ENCODE measurements around the gene BTBD6.
"Not testable (repeated sequence)": the region's sequence is repeated elsewhere in the genome, so short reads cannot be mapped to it uniquely, and the experiment has no call there.

BTBD6 gene

DNA sequence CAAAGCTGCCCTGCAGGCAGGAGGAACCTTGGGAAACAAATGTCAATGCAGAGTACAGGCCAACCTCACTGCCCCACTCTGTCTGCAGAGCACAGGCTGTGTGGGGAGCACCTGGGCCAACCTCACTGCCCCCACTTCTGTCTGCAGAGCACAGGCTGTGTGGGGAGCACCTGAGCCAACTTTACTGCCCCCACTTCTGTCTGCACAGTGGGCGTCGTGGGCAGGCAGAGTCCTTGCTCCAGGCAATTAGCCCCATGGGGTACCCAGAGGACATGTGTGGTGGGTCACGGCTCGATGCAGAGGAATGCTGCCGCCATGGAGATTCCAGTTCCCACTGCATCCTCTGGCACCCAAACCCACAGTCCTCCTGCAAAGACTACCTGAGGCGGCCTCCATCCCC is 26.3 kb downstream of the BTBD6 start:
- no peak for ATAC-seq

DNA sequence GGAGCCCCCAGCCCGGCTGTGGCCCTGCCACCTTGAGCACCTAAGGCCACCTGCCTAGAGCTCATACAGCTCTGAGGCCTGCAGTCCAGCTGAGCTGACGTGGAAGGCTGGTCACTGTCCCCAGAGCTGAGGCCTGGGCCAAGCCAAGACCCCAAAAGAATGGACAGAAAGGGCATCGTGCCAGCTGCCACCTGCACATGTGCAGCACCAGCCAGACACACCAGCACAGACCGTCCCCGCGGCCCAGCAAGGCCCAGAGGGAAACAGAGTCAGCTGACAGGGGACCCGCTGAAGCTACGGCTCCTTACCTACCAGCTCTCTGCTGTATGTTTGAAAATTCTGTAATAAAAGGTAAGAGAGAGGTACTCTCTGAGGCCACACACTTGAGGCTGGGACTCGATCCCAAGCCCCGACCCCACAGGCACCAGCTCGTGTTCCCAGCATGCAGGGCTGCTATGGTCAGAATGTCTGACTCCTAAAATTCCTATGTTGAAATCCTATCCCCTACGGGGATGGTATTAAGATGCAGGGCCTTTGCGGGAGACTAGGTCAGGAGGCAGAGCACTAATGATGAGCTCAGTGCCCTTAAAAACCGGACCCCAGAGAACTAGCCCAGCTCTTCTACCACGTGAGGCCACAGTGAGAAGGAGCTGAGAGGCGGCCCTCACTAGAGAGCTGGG is 27.1 kb downstream of the BTBD6 start:
- peak; percentile 56 for ATAC-seq
- TF ChIP-seq BACH2 (CRISPR knock-in tag; IDR thresholded peaks at IDR 0.05; ENCODE audit: borderline replicate concordance), result no peak
- TF ChIP-seq ZNF8 (CRISPR knock-in tag; IDR thresholded peaks at IDR 0.05), result no peak
- TF ChIP-seq PPARA (CRISPR knock-in tag; IDR thresholded peaks at IDR 0.05; ENCODE audit: borderline replicate concordance), result no peak
- no peak for TF ChIP-seq ZFP30 (CRISPR knock-in tag; IDR thresholded peaks at IDR 0.05)
- TF ChIP-seq, protein P1, sequence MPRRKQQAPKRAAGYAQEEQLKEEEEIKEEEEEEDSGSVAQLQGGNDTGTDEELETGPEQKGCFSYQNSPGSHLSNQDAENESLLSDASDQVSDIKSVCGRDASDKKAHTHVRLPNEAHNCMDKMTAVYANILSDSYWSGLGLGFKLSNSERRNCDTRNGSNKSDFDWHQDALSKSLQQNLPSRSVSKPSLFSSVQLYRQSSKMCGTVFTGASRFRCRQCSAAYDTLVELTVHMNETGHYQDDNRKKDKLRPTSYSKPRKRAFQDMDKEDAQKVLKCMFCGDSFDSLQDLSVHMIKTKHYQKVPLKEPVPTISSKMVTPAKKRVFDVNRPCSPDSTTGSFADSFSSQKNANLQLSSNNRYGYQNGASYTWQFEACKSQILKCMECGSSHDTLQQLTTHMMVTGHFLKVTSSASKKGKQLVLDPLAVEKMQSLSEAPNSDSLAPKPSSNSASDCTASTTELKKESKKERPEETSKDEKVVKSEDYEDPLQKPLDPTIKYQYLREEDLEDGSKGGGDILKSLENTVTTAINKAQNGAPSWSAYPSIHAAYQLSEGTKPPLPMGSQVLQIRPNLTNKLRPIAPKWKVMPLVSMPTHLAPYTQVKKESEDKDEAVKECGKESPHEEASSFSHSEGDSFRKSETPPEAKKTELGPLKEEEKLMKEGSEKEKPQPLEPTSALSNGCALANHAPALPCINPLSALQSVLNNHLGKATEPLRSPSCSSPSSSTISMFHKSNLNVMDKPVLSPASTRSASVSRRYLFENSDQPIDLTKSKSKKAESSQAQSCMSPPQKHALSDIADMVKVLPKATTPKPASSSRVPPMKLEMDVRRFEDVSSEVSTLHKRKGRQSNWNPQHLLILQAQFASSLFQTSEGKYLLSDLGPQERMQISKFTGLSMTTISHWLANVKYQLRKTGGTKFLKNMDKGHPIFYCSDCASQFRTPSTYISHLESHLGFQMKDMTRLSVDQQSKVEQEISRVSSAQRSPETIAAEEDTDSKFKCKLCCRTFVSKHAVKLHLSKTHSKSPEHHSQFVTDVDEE (CRISPR knock-in tag; IDR thresholded peaks at IDR 0.05), result no peak
- no peak for TF ChIP-seq ZC3H10 (CRISPR knock-in tag; IDR thresholded peaks at IDR 0.05)
- no peak for TF ChIP-seq ZNF70 (CRISPR knock-in tag; IDR thresholded peaks at IDR 0.05)
- TF ChIP-seq, protein P2, sequence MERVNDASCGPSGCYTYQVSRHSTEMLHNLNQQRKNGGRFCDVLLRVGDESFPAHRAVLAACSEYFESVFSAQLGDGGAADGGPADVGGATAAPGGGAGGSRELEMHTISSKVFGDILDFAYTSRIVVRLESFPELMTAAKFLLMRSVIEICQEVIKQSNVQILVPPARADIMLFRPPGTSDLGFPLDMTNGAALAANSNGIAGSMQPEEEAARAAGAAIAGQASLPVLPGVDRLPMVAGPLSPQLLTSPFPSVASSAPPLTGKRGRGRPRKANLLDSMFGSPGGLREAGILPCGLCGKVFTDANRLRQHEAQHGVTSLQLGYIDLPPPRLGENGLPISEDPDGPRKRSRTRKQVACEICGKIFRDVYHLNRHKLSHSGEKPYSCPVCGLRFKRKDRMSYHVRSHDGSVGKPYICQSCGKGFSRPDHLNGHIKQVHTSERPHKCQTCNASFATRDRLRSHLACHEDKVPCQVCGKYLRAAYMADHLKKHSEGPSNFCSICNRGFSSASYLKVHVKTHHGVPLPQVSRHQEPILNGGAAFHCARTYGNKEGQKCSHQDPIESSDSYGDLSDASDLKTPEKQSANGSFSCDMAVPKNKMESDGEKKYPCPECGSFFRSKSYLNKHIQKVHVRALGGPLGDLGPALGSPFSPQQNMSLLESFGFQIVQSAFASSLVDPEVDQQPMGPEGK (CRISPR knock-in tag; IDR thresholded peaks at IDR 0.05; ENCODE audit: borderline replicate concordance), result no peak
- TF ChIP-seq TOX (CRISPR knock-in tag; IDR thresholded peaks at IDR 0.05; ENCODE audit: borderline replicate concordance), result no peak
- no peak for TF ChIP-seq ARNTL (CRISPR knock-in tag; IDR thresholded peaks at IDR 0.05; ENCODE audit: borderline replicate concordance, low read depth)
- TF ChIP-seq ESRRG (CRISPR knock-in tag; IDR thresholded peaks at IDR 0.05), result no peak
- no peak for TF ChIP-seq TCF4 (CRISPR knock-in tag; IDR thresholded peaks at IDR 0.05; ENCODE audit: borderline replicate concordance)
- TF ChIP-seq, protein P3, sequence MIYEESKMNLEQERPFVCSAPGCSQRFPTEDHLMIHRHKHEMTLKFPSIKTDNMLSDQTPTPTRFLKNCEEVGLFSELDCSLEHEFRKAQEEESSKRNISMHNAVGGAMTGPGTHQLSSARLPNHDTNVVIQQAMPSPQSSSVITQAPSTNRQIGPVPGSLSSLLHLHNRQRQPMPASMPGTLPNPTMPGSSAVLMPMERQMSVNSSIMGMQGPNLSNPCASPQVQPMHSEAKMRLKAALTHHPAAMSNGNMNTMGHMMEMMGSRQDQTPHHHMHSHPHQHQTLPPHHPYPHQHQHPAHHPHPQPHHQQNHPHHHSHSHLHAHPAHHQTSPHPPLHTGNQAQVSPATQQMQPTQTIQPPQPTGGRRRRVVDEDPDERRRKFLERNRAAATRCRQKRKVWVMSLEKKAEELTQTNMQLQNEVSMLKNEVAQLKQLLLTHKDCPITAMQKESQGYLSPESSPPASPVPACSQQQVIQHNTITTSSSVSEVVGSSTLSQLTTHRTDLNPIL (CRISPR knock-in tag; IDR thresholded peaks at IDR 0.05; ENCODE audit: low read depth), result no peak
- TF ChIP-seq GLIS3 (CRISPR knock-in tag; IDR thresholded peaks at IDR 0.05), result no peak

More for the DNA sequence above, 26.3 kb downstream of the BTBD6 start:
- TF ChIP-seq OSR1 (CRISPR knock-in tag; IDR thresholded peaks at IDR 0.05) (no peak), ZFP30 (CRISPR knock-in tag; IDR thresholded peaks at IDR 0.05) (no peak), ZNF565 (CRISPR knock-in tag; conservative IDR thresholded peaks at IDR 0.05; ENCODE audit: low read depth) (no peak)

DNA sequence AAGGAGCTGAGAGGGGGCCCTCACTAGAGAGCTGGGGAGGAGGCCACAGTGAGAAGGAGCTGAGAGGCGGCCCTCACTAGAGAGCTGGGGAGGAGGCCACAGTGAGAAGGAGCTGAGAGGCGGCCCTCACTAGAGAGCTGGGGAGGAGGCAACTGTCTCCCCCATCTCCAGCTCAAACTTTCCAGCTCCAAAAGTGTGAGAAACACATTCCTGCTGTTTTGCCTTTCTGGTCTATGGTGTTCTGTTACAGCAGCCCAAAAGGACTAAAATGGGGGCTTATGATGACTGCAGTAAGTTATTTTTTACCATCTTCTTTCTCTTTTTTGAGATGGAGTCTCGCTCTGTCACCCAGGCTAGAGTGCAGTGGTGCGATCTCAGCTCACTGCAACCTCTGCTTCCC is 29.1 kb downstream of the BTBD6 start:
- ATAC-seq, result not testable (repeated sequence)

DNA sequence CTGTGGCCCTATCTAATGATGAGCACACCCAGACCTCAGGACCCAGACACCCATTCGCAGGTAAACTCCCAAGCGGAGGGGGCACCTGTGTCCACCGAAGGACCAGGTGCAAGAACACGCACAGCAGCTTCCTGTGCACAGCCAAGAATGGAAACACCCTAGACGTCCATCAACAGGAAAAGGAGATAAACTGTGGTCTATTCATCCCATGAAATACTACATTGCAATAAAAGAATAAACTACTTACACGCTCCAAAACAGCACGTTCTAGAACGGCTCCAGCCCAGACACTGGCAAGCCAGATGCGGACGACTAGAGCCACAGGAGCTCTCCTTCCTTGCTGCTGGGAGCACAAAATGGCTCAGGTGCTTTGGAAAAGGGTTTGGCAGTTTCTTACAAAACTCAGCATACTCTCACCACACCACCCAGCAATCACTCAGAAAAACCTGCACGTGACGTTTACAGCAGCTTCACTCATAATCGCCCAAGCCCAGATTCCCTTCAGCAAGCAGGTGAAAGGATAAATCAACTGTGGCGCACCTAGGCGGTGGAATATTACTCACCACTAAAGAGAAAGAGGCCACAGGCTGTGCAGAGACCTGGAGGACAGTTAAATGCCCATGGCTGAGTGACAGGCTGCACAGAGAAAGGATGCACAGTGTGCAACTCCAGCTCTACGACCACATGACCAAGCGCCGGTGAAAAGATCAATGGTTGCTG is 31.5 kb downstream of the BTBD6 start:
- ATAC-seq, result no peak
- TF ChIP-seq ISL1 (CRISPR knock-in tag; IDR thresholded peaks at IDR 0.05) (no peak), ZNF70 (CRISPR knock-in tag; IDR thresholded peaks at IDR 0.05) (no peak), CSDC2 (CRISPR knock-in tag; IDR thresholded peaks at IDR 0.05) (no peak), ARNTL (CRISPR knock-in tag; IDR thresholded peaks at IDR 0.05; ENCODE audit: borderline replicate concordance, low read depth) (no peak), SNAI2 (CRISPR knock-in tag; IDR thresholded peaks at IDR 0.05) (no peak), ZNF8 (CRISPR knock-in tag; IDR thresholded peaks at IDR 0.05) (no peak), ZNF565 (CRISPR knock-in tag; conservative IDR thresholded peaks at IDR 0.05; ENCODE audit: low read depth) (no peak), OSR1 (CRISPR knock-in tag; IDR thresholded peaks at IDR 0.05) (no peak), PPARA (CRISPR knock-in tag; IDR thresholded peaks at IDR 0.05; ENCODE audit: borderline replicate concordance) (no peak), TOX (CRISPR knock-in tag; IDR thresholded peaks at IDR 0.05; ENCODE audit: borderline replicate concordance) (no peak)
- TF ChIP-seq, protein P4, sequence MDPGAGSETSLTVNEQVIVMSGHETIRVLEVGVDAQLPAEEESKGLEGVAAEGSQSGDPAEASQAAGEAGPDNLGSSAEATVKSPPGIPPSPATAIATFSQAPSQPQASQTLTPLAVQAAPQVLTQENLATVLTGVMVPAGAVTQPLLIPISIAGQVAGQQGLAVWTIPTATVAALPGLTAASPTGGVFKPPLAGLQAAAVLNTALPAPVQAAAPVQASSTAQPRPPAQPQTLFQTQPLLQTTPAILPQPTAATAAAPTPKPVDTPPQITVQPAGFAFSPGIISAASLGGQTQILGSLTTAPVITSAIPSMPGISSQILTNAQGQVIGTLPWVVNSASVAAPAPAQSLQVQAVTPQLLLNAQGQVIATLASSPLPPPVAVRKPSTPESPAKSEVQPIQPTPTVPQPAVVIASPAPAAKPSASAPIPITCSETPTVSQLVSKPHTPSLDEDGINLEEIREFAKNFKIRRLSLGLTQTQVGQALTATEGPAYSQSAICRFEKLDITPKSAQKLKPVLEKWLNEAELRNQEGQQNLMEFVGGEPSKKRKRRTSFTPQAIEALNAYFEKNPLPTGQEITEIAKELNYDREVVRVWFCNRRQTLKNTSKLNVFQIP (CRISPR knock-in tag; IDR thresholded peaks at IDR 0.05; ENCODE audit: borderline replicate concordance, low read depth), result no peak
- TF ChIP-seq, protein P1 (CRISPR knock-in tag; IDR thresholded peaks at IDR 0.05), result no peak
- TF ChIP-seq, protein P3 (CRISPR knock-in tag; IDR thresholded peaks at IDR 0.05; ENCODE audit: low read depth), result no peak
